NCI-H510A (cell line): Measurements from ENCODE around the gene IL20RA.

ENCODE experiments used
- DNase-seq: peaks from one replicate; lab custom pipeline; 2025; lab: John Stamatoyannopoulos, UW

Gene IL20RA

GRCh38 chr6:137045222-137045789, 541 bp upstream of the IL20RA start:
- DNase-seq, result no peak

DNA sequence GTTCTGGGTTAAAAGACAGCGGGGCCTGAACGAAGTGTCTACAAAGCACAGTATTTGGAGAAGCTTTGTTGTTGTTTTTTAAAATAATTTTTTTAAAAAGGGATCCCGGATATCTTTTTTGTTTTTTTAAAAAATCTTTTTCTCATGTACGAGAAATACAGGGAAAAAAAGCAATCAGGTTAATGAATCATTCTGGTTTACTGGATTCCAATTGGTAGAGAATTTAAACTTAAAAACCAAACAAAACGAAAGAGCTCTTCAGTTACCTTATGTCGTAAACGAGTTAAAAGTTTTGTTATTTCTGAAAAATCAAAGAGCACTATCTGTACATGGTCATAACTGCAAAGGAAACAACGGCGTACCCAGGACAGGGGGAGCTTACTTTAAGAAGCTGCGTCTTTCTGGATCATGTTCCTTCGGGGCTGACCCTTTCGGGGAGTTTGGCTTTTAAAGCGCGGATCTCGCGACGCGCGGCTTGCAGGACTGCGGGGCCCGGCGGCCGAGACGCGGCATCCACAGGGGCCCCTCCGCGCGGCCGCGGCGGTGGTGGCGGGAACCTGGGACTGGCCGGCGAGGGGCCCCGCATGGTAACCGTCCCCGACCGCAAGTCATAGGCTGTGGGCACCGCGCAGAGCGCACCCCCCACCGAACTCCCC, 927 bp downstream of the IL20RA start:
- DNase-seq, result no peak

GRCh38 chr6:137040393-137040792, 4.4 kb downstream of the IL20RA start:
- DNase-seq, result no peak

DNA sequence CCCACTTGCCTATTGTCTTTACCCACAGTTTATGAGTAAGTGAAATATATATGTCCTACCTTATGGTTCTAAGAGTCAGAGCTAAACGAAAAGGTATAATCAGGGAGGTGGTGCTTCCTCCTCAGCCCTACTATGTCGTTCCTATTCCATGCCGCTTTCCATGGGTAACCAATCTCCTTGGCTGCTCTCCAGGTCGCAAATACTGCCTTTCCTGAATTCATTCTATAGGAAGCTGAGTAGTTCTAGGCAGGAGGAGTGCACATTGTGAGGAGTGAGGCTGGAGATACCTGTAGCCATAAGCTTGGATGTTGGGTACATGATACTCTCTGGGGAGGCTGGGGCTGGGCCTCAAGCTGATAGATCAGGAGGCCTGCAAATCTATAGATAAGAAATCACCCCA, 5.8 kb downstream of the IL20RA start:
- no peak for DNase-seq

DNA sequence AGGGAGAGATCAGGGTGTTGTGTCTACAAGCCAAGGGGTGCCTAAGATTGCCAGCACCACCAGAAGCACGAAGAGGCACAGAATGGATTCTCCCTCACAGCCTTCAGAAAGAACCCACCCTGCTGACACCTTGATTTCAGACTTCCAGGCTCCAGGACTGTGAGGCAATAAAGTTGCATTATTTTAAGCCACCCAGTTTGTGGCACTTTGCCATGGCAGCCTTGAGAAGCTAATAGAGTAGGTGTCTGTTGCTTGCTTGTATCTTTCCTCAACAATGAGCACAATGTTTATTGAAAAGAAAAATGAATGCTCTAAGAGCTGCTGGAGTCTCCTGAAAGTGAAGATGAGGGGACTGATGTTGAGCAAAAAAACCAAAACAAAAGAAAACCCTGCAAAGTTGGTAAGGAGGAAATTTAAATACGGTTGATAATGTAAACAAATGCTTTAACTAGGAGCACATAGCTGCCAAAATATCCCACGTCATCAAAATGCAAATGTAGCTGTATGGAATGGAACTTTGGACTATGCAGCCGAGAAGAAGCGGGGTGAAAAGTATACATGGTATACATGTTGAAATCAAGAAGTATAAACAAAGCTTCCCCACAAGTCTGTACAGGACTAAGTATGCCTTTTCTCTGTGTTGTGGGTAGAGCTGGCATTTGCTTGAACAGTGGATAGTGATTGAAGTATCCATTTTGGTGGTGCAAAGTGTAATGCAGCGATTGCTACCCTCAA, 8.0 kb downstream of the IL20RA start:
- no peak for DNase-seq

DNA sequence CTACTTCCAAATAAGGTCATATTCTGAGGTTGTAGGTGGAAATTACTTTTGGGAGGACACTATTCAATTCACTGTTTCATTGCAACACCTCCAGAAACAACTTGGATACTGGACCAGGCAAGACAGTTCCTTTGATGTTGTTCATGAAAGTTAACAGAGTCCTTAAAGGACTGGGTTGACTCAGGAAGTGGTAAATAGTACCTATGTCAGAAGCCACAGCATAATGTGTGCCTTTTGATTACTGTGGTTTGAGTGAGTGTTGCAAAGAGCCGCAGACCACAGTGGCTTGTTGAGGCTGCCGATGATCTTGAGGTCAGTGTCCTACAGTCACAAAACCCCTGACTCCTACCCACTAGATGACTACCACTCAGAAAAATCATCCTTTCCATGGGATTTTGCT, 10.9 kb downstream of the IL20RA start:
- DNase-seq, result no peak

GRCh38 chr6:137031122-137031521, 13.6 kb downstream of the IL20RA start:
- no peak for DNase-seq

GRCh38 chr6:137028912-137029311, 15.9 kb downstream of the IL20RA start:
- DNase-seq, result no peak

GRCh38 chr6:137025786-137026730, 18.7 kb downstream of the IL20RA start:
- DNase-seq, result no peak

- no peak for DNase-seq
Observed at GRCh38 chr6:137024237-137024990, 20.4 kb downstream of the IL20RA start.

- no peak for DNase-seq
Observed at GRCh38 chr6:137020776-137021175, 24.0 kb downstream of the IL20RA start.

GRCh38 chr6:137019476-137020272, 25.1 kb downstream of the IL20RA start:
- no peak for DNase-seq

DNA sequence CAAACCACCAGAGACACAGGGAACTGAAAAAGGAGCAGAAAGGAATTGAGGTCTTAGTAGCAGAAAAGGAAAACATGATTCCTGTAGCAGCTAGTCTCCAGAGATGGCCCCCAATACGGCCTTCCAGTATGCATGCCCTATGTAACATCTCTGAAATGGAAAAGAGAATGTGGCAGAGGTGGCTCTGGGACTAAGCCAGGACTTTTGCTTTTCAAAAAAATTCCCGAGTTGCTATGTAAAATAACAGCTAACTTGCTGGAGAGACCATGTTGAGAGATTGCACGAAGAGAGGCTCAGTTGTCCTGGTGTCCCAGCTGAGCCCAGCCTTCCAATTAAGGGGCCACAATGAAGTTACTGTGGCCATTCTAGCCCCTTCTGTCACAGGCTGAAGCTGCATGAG, 27.7 kb downstream of the IL20RA start:
- DNase-seq, result no peak

DNA sequence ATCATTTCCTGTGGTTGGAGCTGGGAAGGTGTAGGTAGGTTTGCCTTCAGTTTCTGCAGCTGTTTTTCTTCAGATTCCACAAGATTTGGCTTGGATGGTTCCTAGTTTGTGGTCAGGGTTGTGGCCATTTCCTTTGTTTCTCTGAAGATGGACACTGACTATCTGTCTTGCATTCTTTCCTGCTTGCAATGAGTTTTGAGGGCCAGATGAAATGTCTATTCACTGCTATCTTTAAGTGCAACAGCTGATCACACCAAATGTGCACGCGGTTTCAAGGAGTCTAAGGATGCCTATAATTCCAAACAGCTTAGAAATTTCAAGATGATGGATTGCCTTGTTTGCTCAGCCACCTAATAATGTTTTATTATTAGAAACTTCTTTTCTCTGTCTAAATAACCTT, 28.4 kb downstream of the IL20RA start:
- no peak for DNase-seq

DNA sequence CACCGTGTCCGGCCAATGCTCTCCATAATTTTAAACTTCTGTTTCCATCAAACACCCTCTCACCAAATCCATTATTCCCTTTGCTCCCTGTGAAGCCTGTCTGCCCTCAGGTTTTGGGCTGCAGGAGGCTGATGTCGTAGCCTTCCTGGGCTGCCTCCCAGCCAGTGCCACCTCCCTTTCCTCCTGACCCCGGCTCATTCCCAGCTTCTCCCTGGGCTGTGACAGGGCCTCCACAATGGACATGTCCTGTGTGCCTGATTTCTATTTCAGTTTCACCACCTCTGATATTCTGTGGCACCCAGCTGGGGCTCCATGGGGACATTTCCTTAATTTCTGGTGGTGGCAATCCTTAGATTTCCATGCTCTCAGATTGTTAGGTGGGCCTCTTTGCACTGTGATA, 28.8 kb downstream of the IL20RA start:
- DNase-seq, result no peak

DNA sequence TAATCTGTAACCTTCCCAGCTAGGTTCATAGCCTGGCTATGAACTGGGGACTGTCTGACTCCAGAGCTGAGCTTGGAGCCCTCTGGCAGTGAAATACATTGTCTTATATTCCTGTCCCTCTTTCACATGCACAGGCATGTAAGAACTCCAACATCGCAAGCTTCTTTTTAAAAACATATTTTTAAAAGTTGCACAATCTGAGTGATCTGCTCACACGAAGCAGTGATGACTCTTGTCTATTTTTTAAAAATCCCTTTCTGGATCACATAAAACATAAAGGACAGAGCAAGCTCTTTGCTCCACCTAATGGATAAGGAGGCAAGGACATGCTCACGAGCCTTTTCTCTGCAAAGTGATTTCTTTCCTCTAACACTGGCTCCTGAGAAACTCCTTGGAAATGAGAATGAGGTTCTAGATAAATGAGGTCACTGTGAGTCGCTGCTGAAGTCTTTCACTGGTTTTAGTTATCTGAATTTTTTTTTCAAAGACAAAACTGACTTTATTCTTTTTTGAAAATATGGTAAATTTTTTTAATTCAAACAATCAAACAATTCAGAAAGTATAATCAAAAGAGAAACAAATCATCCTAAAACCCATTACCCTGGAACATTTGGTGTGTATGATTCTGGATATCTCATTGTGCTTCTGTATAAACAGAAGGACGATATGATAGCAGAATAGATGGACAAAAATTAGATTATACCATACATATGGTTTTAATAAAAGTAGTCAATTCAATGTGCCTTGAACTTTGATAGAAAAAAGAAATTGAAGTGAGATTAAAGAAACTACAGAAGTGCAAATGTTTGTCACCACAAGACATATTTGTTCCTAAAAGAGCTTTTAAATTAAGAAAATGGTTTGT, 30.8 kb downstream of the IL20RA start:
- no peak for DNase-seq

DNA sequence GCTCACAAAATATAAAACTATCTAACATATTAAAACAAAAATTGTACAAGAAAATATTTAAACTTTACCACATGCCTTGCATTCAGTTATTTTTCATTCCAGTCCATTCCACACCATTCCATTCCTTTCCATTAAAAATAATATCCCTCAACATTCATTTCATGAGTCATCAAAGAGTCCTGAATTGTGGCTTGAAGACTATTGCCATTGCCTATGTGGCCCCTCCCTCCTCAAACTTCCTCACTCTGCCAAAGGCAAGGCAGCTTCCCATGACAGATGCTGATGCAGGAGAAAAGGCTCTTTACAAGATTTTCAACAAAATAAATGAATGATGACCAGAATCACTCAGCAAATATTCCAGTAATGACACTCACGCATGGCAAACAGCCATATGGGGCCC, 31.7 kb downstream of the IL20RA start:
- DNase-seq, result no peak

GRCh38 chr6:137011406-137011805, 33.4 kb downstream of the IL20RA start:
- DNase-seq, result no peak

DNA sequence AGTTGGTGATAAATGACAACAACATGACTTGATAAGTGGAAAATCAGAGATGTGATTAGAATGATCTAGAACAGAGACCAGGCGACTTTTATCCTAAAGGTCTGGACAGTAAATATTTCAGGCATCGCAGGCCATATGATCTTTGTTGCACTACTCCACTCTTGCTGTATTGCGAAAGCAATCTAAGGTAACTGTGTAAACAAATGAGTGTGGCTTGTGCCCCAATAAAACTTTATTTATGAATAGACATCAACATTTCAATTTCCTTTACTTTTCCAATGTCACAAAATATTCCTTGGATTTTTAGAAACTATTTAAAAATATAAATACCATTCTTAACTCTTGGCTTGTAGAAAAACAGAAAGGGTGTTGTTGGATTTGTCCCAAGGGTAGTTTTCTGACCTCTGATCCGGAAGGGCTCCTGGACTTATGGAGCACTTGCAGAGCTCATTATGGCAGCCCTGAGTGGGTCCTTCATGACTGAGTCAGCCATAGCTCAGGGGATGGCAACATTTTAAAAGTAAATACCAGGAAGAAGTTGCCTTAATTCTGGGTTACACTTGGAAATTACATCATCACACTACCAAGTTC, 34.5 kb downstream of the IL20RA start:
- DNase-seq, result no peak
